IMR-90 (cell line): ENCODE measurements around the gene PCDH11Y. TPM values are rescaled to one million over a fixed set of nuclear protein-coding genes. Genes with fewer than 3 reads are reported as not detected.
"Not testable (repeated sequence)": the region's sequence is repeated elsewhere in the genome, so short reads cannot be mapped to it uniquely, and the experiment has no call there.

Experiments
- ATAC-seq: fragments of 200-7000 bp; cut with Tn5 transposase; 2 replicates; pipeline ENCODE4 v1.9.1; 2020; ENCODE audit warnings: low read depth, mild to moderate bottlenecking, moderate library complexity
- BruUV-seq: library from RNA; stranded (reverse); fragments of 400-500 nt; replicated peaks from 2 replicates; lab custom pipeline; 2021; lab: Mats Ljungman, UMichigan
- CTCF ChIA-PET: fragments of 300-600 bp; formaldehyde crosslinking; extraction: SDS; loops from one replicate; lab custom pipeline; 2021; ENCODE audit warnings: antibody characterized with exemption; lab: Yijun Ruan, JAX
- POLR2A ChIA-PET: fragments of 300-600 bp; sonication (Branson Sonifier 250); formaldehyde crosslinking; loops from one replicate; lab custom pipeline; 2022; ENCODE audit warnings: antibody characterized with exemption; ENCODE audit not compliant: unreplicated experiment; lab: Charles Lee
- DNase-seq: peaks from one replicate; pipeline ENCODE4 v3.0.0; 2013
- H2AFZ ChIP-seq: replicated peaks from 2 replicates; pipeline ENCODE3; 2013; ENCODE audit warnings: low read length, mild to moderate bottlenecking; ENCODE audit not compliant: poor library complexity
- H2AK5ac ChIP-seq: 2 replicates; pipeline ENCODE4 v1.6.1; 2013; ENCODE audit warnings: low read depth, low read length, inconsistent platforms
- H2AK9ac ChIP-seq: replicated peaks from 2 replicates; pipeline ENCODE3; 2013; ENCODE audit warnings: mild to moderate bottlenecking, low read depth, low read length, moderate library complexity; ENCODE audit not compliant: poor library complexity
- H2BK120ac ChIP-seq: 2 replicates; pipeline ENCODE4 v1.6.1; 2013; ENCODE audit warnings: low read depth, low read length, inconsistent platforms
- H2BK15ac ChIP-seq: 3 replicates; pipeline ENCODE4 v1.6.1; 2013; ENCODE audit warnings: low read depth, low read length, inconsistent platforms
- H2BK20ac ChIP-seq: 2 replicates; pipeline ENCODE4 v1.6.1; 2013; ENCODE audit warnings: low read depth, mild to moderate bottlenecking, inconsistent platforms, low read length, moderate library complexity
- H2BK5ac ChIP-seq: 2 replicates; pipeline ENCODE4 v1.6.1; 2013; ENCODE audit warnings: mild to moderate bottlenecking, low read depth, low read length, inconsistent platforms; ENCODE audit not compliant: poor library complexity, severe bottlenecking
- H3K14ac ChIP-seq: replicated peaks from 2 replicates; pipeline ENCODE4 v1.6.1; 2013; ENCODE audit warnings: low read depth, low read length, inconsistent platforms
- H3K18ac ChIP-seq: 2 replicates; pipeline ENCODE4 v1.6.1; 2013; ENCODE audit warnings: low read depth, low read length, control low read depth
- H3K23ac ChIP-seq: 2 replicates; pipeline ENCODE4 v1.6.1; 2013; ENCODE audit warnings: low read depth, low read length, inconsistent platforms
- H3K27ac ChIP-seq: 2 replicates; pipeline ENCODE4 v1.5.1; 2013; ENCODE audit warnings: mild to moderate bottlenecking, control low read depth, low read length; ENCODE audit not compliant: insufficient read depth
- H3K27me3 ChIP-seq: 2 replicates; pipeline ENCODE4 v1.6.1; 2013; ENCODE audit warnings: low read length; ENCODE audit not compliant: control insufficient read depth, insufficient read depth
- H3K36me3 ChIP-seq: 2 replicates; pipeline ENCODE4 v1.6.1; 2013; ENCODE audit warnings: low read length, mixed read lengths; ENCODE audit not compliant: control insufficient read depth, insufficient read depth
- H3K4ac ChIP-seq: 2 replicates; pipeline ENCODE4 v1.6.1; 2013; ENCODE audit warnings: low read depth, low read length, inconsistent platforms
- H3K4me1 ChIP-seq: 2 replicates; pipeline ENCODE4 v1.6.1; 2013; ENCODE audit warnings: low read length, mixed read lengths; ENCODE audit not compliant: control insufficient read depth, insufficient read depth
- H3K4me2 ChIP-seq: 2 replicates; pipeline ENCODE4 v1.6.1; 2013; ENCODE audit warnings: low read depth, mild to moderate bottlenecking, control low read depth, low read length, moderate library complexity
- H3K4me3 ChIP-seq: 2 replicates; pipeline ENCODE4 v1.5.1; 2013; ENCODE audit warnings: low read depth, mild to moderate bottlenecking, control low read depth, low read length, moderate library complexity; ENCODE audit not compliant: insufficient read depth
- H3K56ac ChIP-seq: 2 replicates; pipeline ENCODE4 v1.6.1; 2013; ENCODE audit warnings: low read length, inconsistent platforms; ENCODE audit not compliant: insufficient read depth; ENCODE audit errors: extremely low read depth
- H3K79me1 ChIP-seq, 2 experiments: 2 replicates each; pipeline ENCODE4 v1.6.1; 2013; ENCODE audit warnings: low read length in 2 of 2, inconsistent platforms in 1 of 2, low read depth in 1 of 2
- H3K9ac ChIP-seq: 2 replicates; pipeline ENCODE4 v1.6.1; 2013; ENCODE audit warnings: low read depth, low read length, control low read depth
- H3K9me1 ChIP-seq: 2 replicates; pipeline ENCODE4 v1.6.1; 2013; ENCODE audit warnings: low read length, inconsistent platforms; ENCODE audit not compliant: insufficient read depth
- H3K9me3 ChIP-seq: 2 replicates; pipeline ENCODE4 v1.6.1; 2013; ENCODE audit warnings: low read length; ENCODE audit not compliant: control insufficient read depth, insufficient read depth
- H4K20me1 ChIP-seq: 2 replicates; pipeline ENCODE4 v1.6.1; 2013; ENCODE audit warnings: low read length, inconsistent platforms; ENCODE audit not compliant: insufficient read depth
- H4K5ac ChIP-seq: 2 replicates; pipeline ENCODE4 v1.6.1; 2013; ENCODE audit warnings: mild to moderate bottlenecking, low read depth, low read length, control low read depth
- H4K8ac ChIP-seq, 2 experiments: 2 replicates each; pipeline ENCODE4 v1.6.1; 2013; ENCODE audit warnings: low read depth in 2 of 2, low read length in 2 of 2, control low read depth in 1 of 2, inconsistent platforms in 1 of 2
- H4K91ac ChIP-seq: 2 replicates; pipeline ENCODE4 v1.6.1; 2013; ENCODE audit warnings: low read depth, low read length, inconsistent platforms; ENCODE audit not compliant: insufficient read depth
- WGBS, 2 experiments: methylation state at CpG; one replicate each; pipeline versions ENCODE4 v1.1.5 to v1.1.7; 2013; ENCODE audit warnings: missing lambda C conversion rate in 2 of 2; ENCODE audit not compliant: insufficient read length in 1 of 2; ENCODE audit errors: extremely low coverage in 2 of 2; 5-methylcytosine and 5-hydroxymethylcytosine counted together
- dilution Hi-C: fragments of 300-500 bp; cut with HindIII; formaldehyde crosslinking; loops from one replicate; pipeline ENCODE4 v1.14.3; 2018; ENCODE audit warnings: low sequenced_read_pairs; ENCODE audit not compliant: unreplicated experiment
- in situ Hi-C: fragments of 300-500 bp; cut with MboI; formaldehyde crosslinking; loops from 3 replicates; pipeline ENCODE4 v1.14.3; 2019; ENCODE audit warnings: low sequenced_read_pairs, inconsistent platforms, mixed read lengths
- intact Hi-C: fragments of 100-400 bp; cut with micrococcal nuclease; formaldehyde crosslinking; loops from 2 replicates; pipeline ENCODE4 v1.10.0; 2022
- polyA plus RNA-seq, 3 experiments: library from polyadenylated mRNA; depleted of rRNA; stranded (reverse); fragments of >200 nt; gene quantifications; 2 replicates each; pipeline ENCODE4 v1.2.3, GENCODE V29; 2012; ENCODE audit warnings: low replicate concordance in 1 of 3
- total RNA-seq: library from RNA; depleted of rRNA; stranded (reverse); fragments of >200 nt; gene quantifications from 2 replicates; pipeline ENCODE4 v1.2.3, GENCODE V29; 2012

The PCDH11Y gene
- total and polyA plus RNA-seq, 2 of the 4 experiments (the other 2 are of a cell fraction) = not detected

- H2BK20ac ChIP-seq, H4K8ac ChIP-seq, POLR2A ChIA-PET, H3K9me3 ChIP-seq, H3K23ac ChIP-seq, H3K14ac ChIP-seq, H3K79me1 ChIP-seq, H3K4me3 ChIP-seq, H4K20me1 ChIP-seq, H3K4ac ChIP-seq, BruUV-seq, CTCF ChIA-PET, H3K56ac ChIP-seq, H2AFZ ChIP-seq, H4K5ac ChIP-seq, intact Hi-C loops, H2AK9ac ChIP-seq, H3K9me1 ChIP-seq, H3K27me3 ChIP-seq, H2BK15ac ChIP-seq, H2BK5ac ChIP-seq, dilution Hi-C loops, ATAC-seq, in situ Hi-C loops, H4K91ac ChIP-seq, H3K4me2 ChIP-seq, H3K4me1 ChIP-seq, H3K9ac ChIP-seq, H2BK120ac ChIP-seq, H3K18ac ChIP-seq, DNase-seq, H2AK5ac ChIP-seq, H3K27ac ChIP-seq, H3K36me3 ChIP-seq: not testable (repeated sequence)
- no CpG with 5 or more reads among the region's 2 CpGs for WGBS, 2 experiments
Observed at GRCh38 chrY:5215116-5215515, 215.0 kb downstream of the PCDH11Y start.

- H3K27me3 ChIP-seq, BruUV-seq, dilution Hi-C loops, H2BK5ac ChIP-seq, CTCF ChIA-PET, H2BK20ac ChIP-seq, DNase-seq, H2AFZ ChIP-seq, POLR2A ChIA-PET, H3K9ac ChIP-seq, H3K18ac ChIP-seq, H3K56ac ChIP-seq, H3K79me1 ChIP-seq, H4K20me1 ChIP-seq, H3K9me3 ChIP-seq, ATAC-seq, H3K4ac ChIP-seq, H3K4me1 ChIP-seq, in situ Hi-C loops, H4K91ac ChIP-seq, H3K23ac ChIP-seq, H4K8ac ChIP-seq, H3K27ac ChIP-seq, H4K5ac ChIP-seq, H2BK120ac ChIP-seq, H3K4me2 ChIP-seq, H3K4me3 ChIP-seq, H3K36me3 ChIP-seq, H2AK5ac ChIP-seq, H2AK9ac ChIP-seq, H3K14ac ChIP-seq, H2BK15ac ChIP-seq, intact Hi-C loops, H3K9me1 ChIP-seq: not testable (repeated sequence)
- WGBS, 2 experiments = no CpG with 5 or more reads among the region's 7 CpGs
Observed at GRCh38 chrY:5324931-5325330, 324.8 kb downstream of the PCDH11Y start.
